Epithelial cell of proximal tubule (primary cell): ENCODE measurements around the gene MDP1. TPM values are rescaled to one million over a fixed set of nuclear protein-coding genes. Genes with fewer than 3 reads are reported as not detected.

ENCODE experiments used
- DNase-seq: peaks from one replicate; pipeline ENCODE4 v3.0.0-alpha.2; 2011; ENCODE audit warnings: low read depth
- H3K4me3 ChIP-seq: 2 replicates; pipeline ENCODE4 v1.5.1; 2011; ENCODE audit warnings: low read depth, mild to moderate bottlenecking, low read length
- CTCF ChIP-seq: conservative IDR thresholded peaks from 2 replicates; pipeline ENCODE4 v1.5.1; 2012; ENCODE audit warnings: low read depth, mild to moderate bottlenecking, low read length
- total RNA-seq: library from RNA; depleted of rRNA; stranded (reverse); fragments of >200 nt; gene quantifications from 2 replicates; pipeline ENCODE4 v1.2.3, GENCODE V29; 2015

MDP1 gene
- total RNA-seq, 1 donor from 2014 or later = 26.1 TPM

- no peak overlapping the region for H3K4me3 ChIP-seq
- no peak for DNase-seq
- TF ChIP-seq CTCF = no peak
Observed at GRCh38 chr14:24255931-24256711, 40.3 kb upstream of the MDP1 start.

- H3K4me3 ChIP-seq = no peak overlapping the region
- TF ChIP-seq CTCF = no peak
- DNase-seq = no peak
Observed at GRCh38 chr14:24255438-24255837, 39.6 kb upstream of the MDP1 start.

GRCh38 chr14:24254630-24255392 lies 38.9 kb upstream of the MDP1 start:
- no peak for TF ChIP-seq CTCF
- DNase-seq = no peak

GRCh38 chr14:24253936-24254335 lies 38.1 kb upstream of the MDP1 start:
- H3K4me3 ChIP-seq = no peak overlapping the region
- DNase-seq = no peak
- TF ChIP-seq CTCF = no peak

More at GRCh38 chr14:24254630-24255392, 38.9 kb upstream of the MDP1 start:
- no peak overlapping the region for H3K4me3 ChIP-seq

GRCh38 chr14:24252289-24253124 lies 36.6 kb upstream of the MDP1 start:
- TF ChIP-seq CTCF = no peak
- H3K4me3 ChIP-seq = no peak overlapping the region
- DNase-seq = no peak

- TF ChIP-seq CTCF = peak; percentile 15
- no peak overlapping the region for H3K4me3 ChIP-seq
- DNase-seq = no peak
Observed at GRCh38 chr14:24251880-24252288, 36.0 kb upstream of the MDP1 start.
